T-helper 1 cell treated with Interleukin-12 subunit alpha and Interleukin-12 subunit beta and Interleukin-4 antibody, amounts not matched to agents 30 ng/mL and 1 ng/mL, for 36 hours (primary cell): Measurements from ENCODE around the gene PARL. TPM values are rescaled to one million over a fixed set of nuclear protein-coding genes. Genes with fewer than 3 reads are reported as not detected.

ENCODE experiments used
- intact Hi-C: fragments of 100-400 bp; cut with micrococcal nuclease; formaldehyde crosslinking; loops from one replicate; pipeline ENCODE4 v1.15.1; 2024
- total RNA-seq: library from RNA; stranded (reverse); gene quantifications from 2 replicates; pipeline ENCODE4 v1.2.3, GENCODE V29; 2022

The PARL gene, protein sequence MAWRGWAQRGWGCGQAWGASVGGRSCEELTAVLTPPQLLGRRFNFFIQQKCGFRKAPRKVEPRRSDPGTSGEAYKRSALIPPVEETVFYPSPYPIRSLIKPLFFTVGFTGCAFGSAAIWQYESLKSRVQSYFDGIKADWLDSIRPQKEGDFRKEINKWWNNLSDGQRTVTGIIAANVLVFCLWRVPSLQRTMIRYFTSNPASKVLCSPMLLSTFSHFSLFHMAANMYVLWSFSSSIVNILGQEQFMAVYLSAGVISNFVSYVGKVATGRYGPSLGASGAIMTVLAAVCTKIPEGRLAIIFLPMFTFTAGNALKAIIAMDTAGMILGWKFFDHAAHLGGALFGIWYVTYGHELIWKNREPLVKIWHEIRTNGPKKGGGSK
- total RNA-seq, result 51.4 and 56.0 TPM in 2 replicates

DNA sequence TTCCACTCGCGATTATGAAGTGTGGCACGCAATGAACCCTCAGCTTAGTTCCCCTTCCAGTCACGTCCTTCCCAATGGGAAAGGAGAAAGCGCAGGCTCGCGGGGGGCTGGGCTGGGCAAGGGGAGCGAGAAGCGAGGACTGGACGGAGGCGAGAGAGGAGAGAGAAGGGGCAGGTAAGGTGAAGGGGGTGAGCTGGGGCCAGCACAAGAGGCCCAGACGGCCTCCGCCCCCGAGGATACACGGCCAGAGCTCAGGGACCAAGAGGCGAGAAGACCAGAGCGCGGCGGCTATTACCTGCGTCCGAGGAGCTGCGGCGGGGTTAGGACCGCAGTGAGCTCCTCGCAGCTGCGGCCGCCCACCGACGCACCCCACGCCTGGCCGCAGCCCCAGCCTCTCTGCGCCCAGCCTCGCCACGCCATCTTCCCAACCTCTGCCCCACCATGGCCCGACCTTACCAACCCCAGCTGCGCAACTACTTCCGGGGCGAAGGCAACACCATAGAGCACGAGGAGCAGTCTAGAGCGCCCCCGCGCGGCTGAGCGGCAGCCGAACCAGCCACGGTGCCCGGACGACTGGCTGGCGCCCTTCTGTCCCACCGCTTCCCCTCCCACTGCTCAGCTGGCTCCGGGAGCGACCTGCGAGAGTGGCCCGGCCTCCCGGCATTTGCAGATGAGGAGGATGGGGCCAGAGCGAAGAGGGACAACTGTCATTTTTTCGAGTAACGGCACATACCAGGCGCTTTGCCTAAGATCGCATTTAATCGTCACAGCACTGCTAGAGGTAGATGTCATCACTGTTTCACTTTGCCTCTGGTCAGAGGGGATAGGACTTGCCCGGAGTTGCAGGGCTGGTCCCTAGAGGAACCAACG is at the start of gene PARL:
Gene PARL (minus strand): TSS at position 454 of the 870 bp plus-strand sequence. CDS start 34 bp downstream, at position 420.
- intact Hi-C loops, result loop anchor here (1.0 to 10.0 kb wide), 24 partner anchors 11 to 1610 kb away; partner anchors contain the start of genes ABCC5, AP2M1, ATP11B and B3GNT5

DNA sequence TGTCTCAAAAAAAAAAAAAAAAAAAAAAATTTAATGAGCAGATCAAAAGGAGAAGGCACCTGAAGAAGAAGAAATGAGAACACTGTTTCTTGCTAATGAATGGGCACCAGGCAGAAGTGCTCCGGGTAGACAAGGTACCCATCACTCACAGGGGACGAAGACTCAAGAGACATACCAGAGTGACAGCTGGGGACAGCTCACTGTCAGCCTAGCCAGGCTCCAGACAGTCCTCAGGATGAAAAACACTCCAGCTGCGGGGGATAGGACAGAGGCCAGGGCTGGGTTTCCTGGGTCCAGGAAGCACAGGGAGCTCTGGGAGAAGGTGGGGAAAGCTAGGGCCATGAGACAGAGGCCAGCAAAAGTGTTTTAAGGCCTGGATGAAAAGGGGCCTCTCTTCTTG is 48.5 kb upstream of the PARL start:
- intact Hi-C loops, result no loop called here

DNA sequence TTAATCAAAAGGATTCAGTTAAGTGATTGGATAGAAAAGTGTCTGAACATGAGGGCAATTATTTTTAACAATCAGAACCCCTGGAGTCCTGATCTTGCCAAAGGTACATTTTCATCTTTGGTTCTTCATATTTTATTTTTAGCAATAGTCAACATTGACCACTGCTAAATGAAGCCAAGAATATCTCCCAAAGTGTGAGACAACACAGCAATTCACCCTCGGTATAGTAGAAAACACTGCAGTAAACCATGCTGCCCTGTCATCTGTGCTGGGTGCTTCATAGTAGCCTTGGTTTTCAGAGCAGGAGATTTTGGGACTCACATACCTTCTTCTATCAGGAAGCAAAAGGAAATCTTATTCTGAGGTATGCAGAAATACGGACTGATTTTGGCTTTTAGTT is 47.2 kb upstream of the PARL start:
- intact Hi-C loops, result no loop called here

DNA sequence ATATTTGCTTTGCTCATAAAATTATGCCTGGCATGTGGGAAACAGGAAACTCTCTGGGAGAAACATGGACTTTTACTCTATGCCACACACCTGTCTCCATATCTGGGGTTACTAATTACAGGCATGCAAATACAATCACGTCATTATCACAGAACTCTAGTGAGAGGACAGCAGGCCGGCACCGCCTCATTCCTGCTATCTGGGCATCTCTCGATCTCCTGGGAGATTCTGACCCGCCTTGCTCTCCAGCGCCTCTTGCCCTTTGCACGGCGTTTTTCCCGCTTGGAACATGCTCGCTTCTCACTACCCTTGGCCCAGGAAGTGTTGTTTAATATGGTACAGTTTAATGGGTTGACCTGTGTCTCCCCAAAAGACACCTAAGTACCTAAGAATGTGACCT is 45.4 kb upstream of the PARL start:
- intact Hi-C loops, result no loop called here

DNA sequence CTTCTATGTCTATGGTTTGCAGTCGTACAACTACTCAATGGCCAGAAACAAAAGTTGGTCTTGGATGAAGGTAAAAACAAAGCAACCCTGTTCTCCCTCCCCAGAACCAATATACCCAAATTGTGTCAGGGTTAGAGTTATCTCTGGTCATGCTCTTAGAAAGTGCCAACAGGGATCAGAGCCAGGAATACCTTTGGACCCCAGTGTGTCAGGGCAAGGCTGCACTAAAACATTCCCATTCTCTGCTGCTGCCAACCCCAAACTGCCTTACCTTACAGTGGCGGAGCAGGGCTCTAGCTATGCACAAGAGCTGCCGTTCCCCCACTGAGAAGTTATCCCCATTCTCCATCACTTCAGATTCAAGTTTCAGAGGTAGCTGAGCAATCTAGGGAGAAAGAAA is 42.4 kb upstream of the PARL start:
- intact Hi-C loops, result no loop called here

DNA sequence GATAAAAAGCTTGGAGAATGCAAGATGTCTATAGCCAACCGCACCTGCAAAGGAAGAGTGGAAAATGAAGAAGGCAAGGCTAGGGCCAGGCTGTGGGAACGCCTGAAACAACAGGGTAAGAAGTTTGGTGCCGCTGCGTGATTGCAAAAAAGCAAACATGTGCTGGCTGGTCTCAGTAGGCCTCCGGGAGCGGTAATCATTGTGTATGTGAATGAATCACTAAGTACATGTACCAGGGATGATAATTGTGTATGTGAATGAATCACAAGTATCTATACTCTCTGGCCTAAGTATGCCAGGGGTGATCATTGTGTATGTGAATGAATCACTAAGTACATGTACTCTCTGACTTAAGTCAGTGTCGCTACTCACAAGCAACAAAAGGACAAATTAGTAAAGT is 40.3 kb upstream of the PARL start:
- intact Hi-C loops, result no loop called here

DNA sequence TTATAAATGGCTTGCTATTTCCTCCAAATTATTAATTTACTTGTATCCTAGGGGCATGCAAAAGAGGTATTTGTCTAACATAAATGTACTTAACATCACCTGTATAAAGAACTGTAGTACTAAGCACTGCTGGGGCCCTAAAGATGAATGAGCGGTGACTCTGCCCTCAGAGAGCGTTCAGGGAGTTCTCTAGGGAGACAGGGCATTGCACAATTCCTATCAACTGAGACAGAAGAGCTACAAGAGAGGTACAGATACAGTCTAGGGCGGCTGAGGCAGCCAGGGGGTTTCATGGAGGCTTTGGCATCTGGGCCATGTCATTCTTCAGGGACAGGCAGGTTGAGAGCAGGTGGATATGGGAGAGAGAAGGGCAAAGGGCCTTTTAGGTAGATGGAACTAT is 39.9 kb upstream of the PARL start:
- intact Hi-C loops, result no loop called here

DNA sequence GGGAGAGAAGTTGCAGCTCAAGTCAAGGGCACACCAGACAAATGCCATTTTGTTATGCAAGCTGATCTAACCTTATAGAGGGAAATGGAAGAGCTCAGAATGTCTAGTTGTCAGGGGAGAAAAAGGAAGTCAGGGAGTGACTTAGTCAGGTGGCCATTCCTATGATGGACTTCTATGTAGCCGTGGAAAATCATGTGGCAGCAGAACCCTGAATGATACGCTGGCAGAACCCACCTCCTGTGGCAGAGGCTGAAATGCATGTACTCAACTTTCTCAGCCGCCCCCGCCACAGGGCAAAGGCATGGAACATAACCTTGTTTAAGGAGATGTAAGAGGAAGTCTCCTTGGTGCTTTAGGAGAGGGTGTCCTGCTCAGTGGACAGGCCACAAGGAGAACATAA is 37.7 kb upstream of the PARL start:
- intact Hi-C loops, result no loop called here

DNA sequence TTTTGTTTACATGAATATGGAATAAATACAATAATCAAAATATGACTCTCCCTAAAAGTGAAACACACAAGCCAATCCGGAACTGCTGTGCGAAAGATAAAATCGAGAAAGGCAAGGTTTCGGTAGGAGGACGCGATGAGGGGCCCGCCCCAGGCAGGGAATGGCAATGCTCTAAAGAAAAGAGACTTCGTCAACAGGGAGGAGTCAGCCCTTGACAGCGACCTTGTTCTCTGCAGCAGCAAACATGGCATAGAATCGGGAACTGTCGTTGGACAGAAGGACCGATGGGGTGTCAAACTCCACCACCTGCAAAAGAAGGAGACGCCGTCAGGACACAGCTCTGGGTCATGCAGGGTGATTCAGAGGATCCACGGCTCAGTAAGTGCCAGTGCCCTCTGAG is 36.4 kb upstream of the PARL start:
- intact Hi-C loops, result no loop called here

DNA sequence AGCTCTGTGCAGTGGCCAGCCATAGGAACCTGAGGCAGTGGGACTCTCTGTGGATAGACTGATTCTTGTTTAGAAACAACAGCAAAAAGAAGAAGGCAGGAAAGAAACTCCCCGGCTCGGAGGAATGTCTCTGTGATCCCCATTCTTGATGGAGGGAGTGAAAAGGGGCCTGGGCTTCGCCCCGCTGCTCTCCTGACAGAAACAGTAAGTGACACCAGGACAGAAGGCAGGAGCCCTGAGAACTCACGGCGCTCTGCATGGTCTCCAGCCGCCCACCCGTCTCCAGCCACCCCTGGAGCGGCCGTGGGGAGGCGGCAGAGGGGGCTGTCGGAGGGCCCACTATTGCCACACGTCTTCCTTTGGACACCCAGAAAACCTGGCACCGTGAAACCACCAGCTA is 35.7 kb upstream of the PARL start:
- intact Hi-C loops, result no loop called here

DNA sequence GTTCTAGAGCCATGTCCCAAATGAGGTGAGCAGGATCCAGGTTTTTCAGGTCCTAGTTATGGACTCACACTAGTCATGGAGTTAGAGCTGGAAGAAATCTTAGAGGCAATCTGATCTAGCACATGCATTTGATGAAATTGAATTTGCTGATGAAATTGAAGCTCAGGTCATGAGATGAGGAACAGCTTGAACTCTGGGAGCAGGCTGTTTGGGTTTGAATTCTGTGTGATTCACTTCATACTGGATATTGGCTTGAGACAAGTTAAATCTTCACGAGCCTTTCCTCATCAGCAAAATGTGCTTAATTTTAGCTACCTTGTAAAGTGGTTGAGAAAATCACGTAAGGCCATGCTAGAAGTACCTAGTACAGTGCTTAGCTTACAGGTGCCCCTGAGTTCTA is 33.5 kb upstream of the PARL start:
- intact Hi-C loops, result no loop called here

DNA sequence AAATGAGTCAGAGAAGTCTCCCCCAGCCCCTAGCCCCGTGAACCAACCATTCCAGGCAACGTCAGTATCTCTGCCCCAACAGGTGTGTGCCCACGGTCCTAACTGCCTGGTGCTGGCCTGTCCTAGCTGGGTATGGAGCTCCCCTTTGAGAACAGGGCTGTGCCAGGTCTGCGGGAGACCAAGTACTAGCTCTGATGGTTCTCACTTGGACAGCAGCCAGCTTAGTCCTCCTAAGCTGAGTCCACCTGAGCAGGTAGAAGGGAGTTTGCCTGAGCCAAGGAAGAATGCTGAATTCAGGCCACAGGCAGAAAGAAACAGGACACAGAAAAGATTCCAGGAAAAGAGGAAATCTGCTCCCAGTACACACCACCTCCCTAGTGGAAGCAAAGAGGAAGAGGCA is 33.1 kb upstream of the PARL start:
- intact Hi-C loops, result no loop called here

DNA sequence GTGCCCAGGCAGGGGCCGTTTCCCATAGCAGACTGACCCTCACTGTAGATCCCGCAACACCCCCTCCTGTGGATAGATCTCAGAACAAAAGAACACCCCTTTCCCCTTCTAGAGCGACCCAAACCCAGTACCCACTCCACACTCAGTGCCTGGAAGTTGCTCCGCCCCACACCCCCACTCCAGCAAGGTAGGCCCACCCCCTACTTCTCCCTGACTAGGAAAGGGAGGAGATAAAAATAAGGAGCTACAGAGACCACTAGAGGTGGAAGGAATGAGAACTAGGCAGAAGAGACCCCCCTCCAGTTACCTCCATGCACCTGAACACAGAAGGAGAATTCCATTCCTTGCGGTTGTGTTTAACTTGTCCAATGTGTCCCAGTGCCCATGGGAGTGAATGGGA is 30.2 kb upstream of the PARL start:
- intact Hi-C loops, result no loop called here

DNA sequence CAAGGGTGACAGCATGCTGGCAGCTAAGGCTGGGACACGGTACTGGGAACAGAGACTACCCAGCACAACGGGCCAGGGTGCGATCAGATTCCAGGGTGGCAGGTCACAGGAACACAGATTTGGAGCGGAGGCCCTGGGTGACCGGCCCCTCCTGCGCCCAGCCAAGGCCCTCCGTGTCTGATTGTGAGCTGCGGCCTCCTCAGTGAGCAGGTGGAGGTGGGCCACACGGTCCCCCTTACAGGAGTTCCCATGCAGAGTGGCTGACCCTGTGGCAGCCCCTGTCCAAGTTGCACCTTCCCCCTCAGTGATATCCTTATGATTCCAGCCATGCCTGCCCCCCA is 28.9 kb upstream of the PARL start:
- intact Hi-C loops, result no loop called here

DNA sequence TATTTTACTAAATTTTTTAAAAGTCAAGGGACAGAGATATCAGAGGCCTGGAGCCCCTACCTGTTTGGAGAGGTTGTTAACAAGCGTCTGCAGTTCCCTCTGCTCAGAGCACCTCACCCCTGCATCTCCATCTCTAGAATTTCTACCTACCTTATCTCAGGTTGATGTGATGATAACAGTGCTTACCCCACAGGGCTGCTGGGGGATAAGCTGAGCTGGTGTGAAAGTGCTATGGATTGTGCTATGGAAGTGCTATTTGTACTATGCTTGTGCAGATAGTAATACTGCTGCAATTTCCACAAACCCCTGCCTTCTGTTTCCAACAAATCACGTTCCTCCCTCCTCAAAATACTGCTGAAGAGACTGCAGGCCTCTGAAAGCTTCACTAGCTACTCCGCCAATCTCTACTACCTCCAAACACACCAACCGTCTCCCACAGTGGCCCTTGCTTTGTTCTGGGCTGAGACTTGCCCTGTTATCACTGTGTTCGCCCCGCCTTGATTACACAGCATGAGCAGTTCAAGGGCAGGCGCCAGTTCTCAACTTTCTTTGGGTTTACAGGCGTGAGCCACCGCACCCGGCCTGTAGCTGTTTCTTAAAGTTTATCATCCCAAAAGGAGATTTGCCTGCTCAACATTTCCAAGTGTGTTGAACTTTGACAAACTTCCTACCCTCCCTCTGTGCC is 28.4 kb upstream of the PARL start:
- intact Hi-C loops, result no loop called here

DNA sequence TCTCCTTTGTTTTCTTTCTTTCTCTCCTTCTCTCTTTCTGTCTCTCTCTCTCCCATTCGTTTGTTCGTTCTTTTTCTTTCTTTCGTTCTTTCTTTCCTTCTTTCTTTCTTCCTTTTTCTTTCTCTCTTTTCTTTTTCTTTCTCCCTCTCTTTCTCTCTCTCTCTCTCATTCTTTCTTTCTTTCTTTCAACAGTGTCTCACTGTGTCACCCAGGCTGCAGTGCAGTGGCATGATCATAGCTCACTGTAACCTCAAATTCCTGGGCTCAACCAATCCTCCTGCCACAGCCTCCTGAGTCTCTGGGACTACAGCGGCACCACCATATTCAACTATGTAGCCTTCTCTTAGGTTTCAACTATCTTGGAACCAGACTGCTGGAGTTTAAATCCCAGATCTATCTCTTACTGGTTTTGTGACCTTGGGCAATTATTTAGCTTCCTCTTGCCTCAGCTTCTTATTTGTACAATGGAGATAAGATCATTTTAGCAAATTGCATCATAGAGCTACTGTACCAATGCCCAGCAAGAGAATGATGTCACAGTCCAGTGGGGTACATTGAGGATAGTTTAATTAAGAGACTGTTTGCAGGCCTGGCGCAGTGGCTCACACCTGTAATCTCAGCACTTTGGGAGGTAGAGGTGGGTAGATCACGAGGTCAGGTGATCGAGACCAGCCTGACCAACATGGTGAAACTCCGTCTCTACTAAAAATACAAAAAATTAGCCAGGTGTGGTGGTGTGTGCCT is 27.3 kb upstream of the PARL start:
- intact Hi-C loops, result no loop called here

DNA sequence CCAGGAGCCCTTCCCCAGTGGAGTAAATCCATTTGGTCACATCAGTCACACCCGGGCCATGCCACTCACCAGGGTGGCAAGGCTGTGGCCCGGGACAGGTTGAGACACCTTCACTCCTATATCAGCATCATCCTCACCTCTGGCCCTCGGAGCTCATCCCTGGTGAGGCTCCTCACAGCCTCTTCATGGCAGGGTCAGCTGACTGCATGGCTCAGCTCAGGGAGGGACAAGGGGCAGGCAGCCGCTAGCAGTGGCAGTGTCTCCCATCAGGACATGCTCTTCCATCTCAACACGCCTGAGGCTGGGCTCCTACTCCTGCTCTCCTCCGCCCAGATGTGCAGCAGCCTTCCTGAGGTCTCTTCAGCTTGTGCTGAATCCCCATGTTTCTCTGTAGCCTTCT is 26.4 kb upstream of the PARL start:
- intact Hi-C loops, result no loop called here

DNA sequence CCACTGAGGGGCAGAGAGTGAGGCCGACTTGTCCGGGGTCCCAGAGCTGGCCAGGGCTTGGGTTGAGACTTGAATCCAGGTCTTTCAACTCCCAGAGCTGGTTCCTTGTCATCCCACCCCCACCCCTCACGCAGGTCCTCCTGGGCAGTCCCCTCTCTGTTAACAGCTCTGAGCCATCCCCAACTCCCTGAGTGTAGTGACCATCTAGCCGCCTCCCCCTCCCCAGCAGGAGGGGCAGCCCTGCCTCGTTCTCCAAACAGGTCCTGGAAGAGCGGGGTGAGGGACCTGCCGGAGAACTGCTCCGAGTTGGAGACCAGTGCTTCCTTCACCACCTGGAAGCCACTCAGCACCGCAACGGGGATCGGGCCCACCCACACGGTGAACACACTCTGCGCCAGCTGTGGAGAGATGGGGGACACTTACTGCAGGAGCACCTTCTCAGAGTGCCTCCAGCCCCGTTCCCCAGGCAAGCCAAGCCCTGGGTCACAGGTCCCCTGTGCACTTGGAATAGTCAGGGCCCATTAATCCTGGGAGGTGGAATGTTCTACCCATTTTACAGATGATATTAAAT is 24.4 kb upstream of the PARL start:
- intact Hi-C loops, result no loop called here

DNA sequence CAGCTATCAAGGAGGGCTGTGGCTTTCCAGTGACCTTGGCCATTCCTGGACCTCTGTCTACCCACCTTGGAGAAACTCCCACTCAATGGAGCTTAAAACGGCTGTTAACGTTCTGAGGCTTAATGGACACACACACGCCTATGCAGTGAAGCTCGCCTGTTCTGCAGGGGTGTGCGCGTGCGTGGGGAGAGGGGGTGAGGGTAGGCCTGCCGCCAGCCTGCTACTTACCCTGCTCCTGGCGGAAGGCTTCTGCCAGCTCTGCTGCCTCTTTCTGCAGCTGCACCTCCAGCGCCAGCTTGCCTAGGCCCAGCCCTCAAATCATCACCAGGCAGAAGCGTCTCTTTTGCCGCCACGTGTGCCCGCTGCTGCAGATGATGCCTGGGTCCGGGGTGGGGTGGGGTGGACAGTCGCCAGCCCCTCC is 23.2 kb upstream of the PARL start:
- intact Hi-C loops, result no loop called here

DNA sequence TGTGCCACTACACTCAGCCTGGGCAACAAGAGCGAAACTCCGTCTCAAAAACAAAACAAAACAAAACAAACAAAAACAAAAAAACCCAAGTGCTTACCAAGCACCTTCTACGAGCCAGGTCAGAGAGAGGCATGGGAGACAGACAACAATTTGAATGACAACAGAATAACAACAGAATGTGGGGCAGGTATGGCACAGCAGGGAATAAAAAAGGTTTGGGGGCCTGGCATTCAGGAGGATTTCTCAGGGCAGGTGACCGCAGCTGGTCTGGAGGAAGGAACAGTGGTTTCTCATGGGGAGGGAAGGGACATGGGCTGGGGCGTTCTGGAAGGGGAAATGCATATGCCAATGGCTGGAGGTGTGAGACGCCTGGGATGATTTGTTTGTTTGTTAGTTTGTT is 22.5 kb upstream of the PARL start:
- intact Hi-C loops, result no loop called here
